HepG2 (cell line): ENCODE measurements around the gene PRKD2. TPM values are rescaled to one million over a fixed set of nuclear protein-coding genes. Genes with fewer than 3 reads are reported as not detected.

Source experiments
- ATAC-seq: fragments of 200-7000 bp; cut with Tn5 transposase; 3 replicates; pipeline ENCODE4 v1.9.1; 2020; ENCODE audit warnings: mild to moderate bottlenecking, moderate library complexity
- BruUV-seq: library from RNA; stranded (reverse); fragments of 400-500 nt; replicated peaks from 2 replicates; lab custom pipeline; 2021; lab: Mats Ljungman, UMichigan
- CTCF ChIA-PET: fragments of 300-600 bp; formaldehyde crosslinking; extraction: SDS; loops from one replicate; lab custom pipeline; 2021; ENCODE audit warnings: low total read pairs, inconsistent platforms, low intra/inter-chr PET ratio; lab: Yijun Ruan, JAX
- POLR2A ChIA-PET: fragments of 350-600 bp; sonication (Branson Sonifier 250); formaldehyde crosslinking; loops from one replicate; lab custom pipeline; 2020; ENCODE audit warnings: antibody characterized with exemption, inconsistent platforms; lab: Yijun Ruan, JAX
- DNase-seq: peaks from one replicate; pipeline ENCODE4 v3.0.0-alpha.2; 2015; ENCODE audit warnings: low spot score
- FAIRE-seq: peaks from 3 replicates; lab custom pipeline; 2011; peaks lifted over from hg19 to GRCh38; lab: Jason Lieb, UNC
- H2AFZ ChIP-seq: one replicate; pipeline ENCODE4 v1.6.1; 2011; ENCODE audit warnings: low read length, inconsistent platforms
- H3K27ac ChIP-seq: fragments of 300-600 bp; 3 replicates; pipeline ENCODE4 v1.8.0; 2011; ENCODE audit warnings: mixed run types, mild to moderate bottlenecking, mixed read lengths, low read length, inconsistent platforms; ENCODE audit not compliant: insufficient read depth; ENCODE audit errors: extremely low read length
- H3K27me3 ChIP-seq, 2 experiments: fragments of 200-600 bp in 1 of 2; 2 replicates in 1 of 2; 3 replicates in 1 of 2; pipeline versions ENCODE4 v1.6.0 to v1.8.0; 2011; ENCODE audit warnings: low read length in 2 of 2, mild to moderate bottlenecking in 2 of 2, moderate library complexity in 2 of 2, inconsistent platforms in 1 of 2; ENCODE audit not compliant: insufficient read depth in 2 of 2, control insufficient read depth in 1 of 2
- H3K36me3 ChIP-seq, 2 experiments: fragments of 200-600 bp in 1 of 2; replicated peaks in 1 of 2; 2 replicates in 1 of 2; 3 replicates in 1 of 2; pipeline versions ENCODE4 v1.5.1 to v1.8.0; 2011; ENCODE audit warnings: low read length in 2 of 2, inconsistent platforms in 1 of 2; ENCODE audit not compliant: insufficient read depth in 2 of 2, control insufficient read depth in 1 of 2
- H3K4me1 ChIP-seq: 2 replicates; pipeline ENCODE4 v1.5.1; 2012; ENCODE audit warnings: low read length, inconsistent platforms; ENCODE audit not compliant: insufficient read depth
- H3K4me2 ChIP-seq: 2 replicates; pipeline ENCODE4 v1.6.0; 2011; ENCODE audit warnings: low read depth, low read length, inconsistent platforms
- H3K4me3 ChIP-seq, 3 experiments: fragments of 200-600 bp in 1 of 3; sonication (generic), shearing (Covaris generic) in 1 of 3; replicated peaks in 1 of 3; 2 replicates each; pipeline ENCODE4 v1.5.1; 2011 to 2016; ENCODE audit warnings: low read length in 3 of 3, inconsistent platforms in 2 of 3, low read depth in 2 of 3, mild to moderate bottlenecking in 2 of 3, control low read depth in 1 of 3, mixed read lengths in 1 of 3; ENCODE audit not compliant: insufficient read depth in 1 of 3
- H3K79me2 ChIP-seq: one replicate; pipeline ENCODE4 v1.6.1; 2011; ENCODE audit warnings: low read length, inconsistent platforms; ENCODE audit not compliant: insufficient read depth
- H3K9ac ChIP-seq: 2 replicates; pipeline ENCODE4 v1.6.0; 2011; ENCODE audit warnings: mild to moderate bottlenecking, low read depth, low read length, inconsistent platforms; ENCODE audit not compliant: insufficient read depth
- H3K9me3 ChIP-seq: 2 replicates; pipeline ENCODE4 v1.5.1; 2012; ENCODE audit warnings: mild to moderate bottlenecking, low read length
- H4K20me1 ChIP-seq: 2 replicates; pipeline ENCODE4 v1.6.0; 2011; ENCODE audit warnings: inconsistent platforms, mild to moderate bottlenecking, low read length, moderate library complexity; ENCODE audit not compliant: insufficient read depth
- HOXA3 ChIP-seq: sonication (generic); formaldehyde crosslinking; IDR thresholded peaks from 2 replicates; pipeline ENCODE4 v1.5.0; 2020; ENCODE audit warnings: missing genetic modification reagents
- HOXA7 ChIP-seq: sonication (generic); formaldehyde crosslinking; IDR thresholded peaks from 2 replicates; pipeline ENCODE4 v1.8.1; 2022; ENCODE audit warnings: mild to moderate bottlenecking, missing genetic modification reagents, moderate library complexity
- KDM6A ChIP-seq: IDR thresholded peaks from 2 replicates; pipeline ENCODE4 v1.6.1; 2016; ENCODE audit warnings: low read depth
- MED8 ChIP-seq: sonication (generic); formaldehyde crosslinking; IDR thresholded peaks from 2 replicates; pipeline ENCODE4 v1.8.1; 2023; ENCODE audit warnings: mild to moderate bottlenecking, missing genetic modification reagents; ENCODE audit not compliant: insufficient replicate concordance
- PAX8 ChIP-seq: sonication (generic); formaldehyde crosslinking; IDR thresholded peaks from 2 replicates; pipeline ENCODE4 v1.8.0; 2022; ENCODE audit warnings: mild to moderate bottlenecking, missing genetic modification reagents, borderline replicate concordance
- RAD21 ChIP-seq: fragments of 450-650 bp; formaldehyde crosslinking; IDR thresholded peaks from 2 replicates; pipeline ENCODE4 v1.5.0; 2020; ENCODE audit warnings: mild to moderate bottlenecking
- RBFOX2 ChIP-seq: fragments of 200-400 bp; formaldehyde crosslinking; IDR thresholded peaks from 2 replicates; pipeline ENCODE4 v1.6.1; 2017; ENCODE audit warnings: low read depth, mild to moderate bottlenecking, low read length
- RFXAP ChIP-seq: sonication (generic); formaldehyde crosslinking; IDR thresholded peaks from 2 replicates; pipeline ENCODE4 v1.4.0; 2020; ENCODE audit warnings: missing genetic modification reagents, borderline replicate concordance
- SALL1 ChIP-seq: sonication (generic); formaldehyde crosslinking; IDR thresholded peaks from 2 replicates; pipeline ENCODE4 v1.8.0; 2022; ENCODE audit warnings: mild to moderate bottlenecking, missing genetic modification reagents
- TRAFD1 ChIP-seq: sonication (generic); formaldehyde crosslinking; IDR thresholded peaks from 2 replicates; pipeline ENCODE4 v1.5.1; 2020; ENCODE audit warnings: missing genetic modification reagents, mild to moderate bottlenecking, borderline replicate concordance
- ZBTB38 ChIP-seq: sonication (generic); formaldehyde crosslinking; IDR thresholded peaks from 2 replicates; pipeline ENCODE4 v1.5.1; 2020; ENCODE audit warnings: mild to moderate bottlenecking, missing genetic modification reagents
- ZFY ChIP-seq: sonication (generic); formaldehyde crosslinking; IDR thresholded peaks from 2 replicates; pipeline ENCODE4 v1.4.0; 2020; ENCODE audit warnings: missing genetic modification reagents
- ZNF207 ChIP-seq: fragments of 450-650 bp; IDR thresholded peaks from 2 replicates; pipeline ENCODE4 v1.6.1; 2016; ENCODE audit warnings: antibody characterized with exemption, borderline replicate concordance
- ZNF772 ChIP-seq: sonication (generic); formaldehyde crosslinking; IDR thresholded peaks from 2 replicates; pipeline ENCODE4 v1.5.0; 2020; ENCODE audit warnings: mild to moderate bottlenecking, missing genetic modification reagents
- ZNF781 ChIP-seq: sonication (generic); formaldehyde crosslinking; IDR thresholded peaks from 2 replicates; pipeline ENCODE4 v1.5.1; 2020; ENCODE audit warnings: borderline replicate concordance, mild to moderate bottlenecking, missing genetic modification reagents; ENCODE audit errors: not compliant biosample characterization
- ZNF850 ChIP-seq: sonication (generic); formaldehyde crosslinking; conservative IDR thresholded peaks from 2 replicates; pipeline ENCODE4 v1.9.0; 2021; ENCODE audit warnings: mild to moderate bottlenecking, missing genetic modification reagents
- ZSCAN21 ChIP-seq: sonication (generic); formaldehyde crosslinking; IDR thresholded peaks from 2 replicates; pipeline ENCODE4 v1.8.0; 2022; ENCODE audit warnings: mild to moderate bottlenecking, missing genetic modification reagents, moderate library complexity, borderline replicate concordance
- ZSCAN31 ChIP-seq: sonication (generic); formaldehyde crosslinking; IDR thresholded peaks from 2 replicates; pipeline ENCODE4 v1.5.0; 2020; ENCODE audit warnings: low read depth, mild to moderate bottlenecking, missing genetic modification reagents
- WGBS: methylation state at CpG from one replicate; pipeline ENCODE4 v1.1.6; 2017; ENCODE audit warnings: low lambda C conversion rate; 5-methylcytosine and 5-hydroxymethylcytosine counted together
- in situ Hi-C: cut with HindIII; loops from 2 replicates; pipeline ENCODE4 v1.10.0; 2017; ENCODE audit warnings: low pct_unique_long_range_greater_than_20kb; ENCODE audit not compliant: extremely low pct_ligation_motif_present
- intact Hi-C: fragments of 100-400 bp; cut with micrococcal nuclease; formaldehyde crosslinking; loops from one replicate; pipeline ENCODE4 v1.10.0; 2022; ENCODE audit not compliant: unreplicated experiment
- polyA plus RNA-seq, 8 experiments: library from polyadenylated mRNA; depleted of rRNA in 3 of 8; stranded (reverse) in 7 of 8; unstranded in 1 of 8; fragments of >200 nt; fragmentation: Illumina TruSeq in 4 of 8; extraction: Trizol in 4 of 8; gene quantifications; 2 replicates each; pipeline versions ENCODE4 v1.2.1 to v1.2.3, GENCODE V29; 2011 to 2016; ENCODE audit warnings: low read depth in 4 of 8, missing spikeins in 1 of 8, mixed read lengths in 1 of 8; ENCODE audit not compliant: insufficient read depth in 1 of 8
- total RNA-seq, 5 experiments: library from RNA; depleted of rRNA; stranded (reverse); fragments of >200 nt; fragmentation: Illumina TruSeq; extraction: Trizol; gene quantifications; 2 replicates each; pipeline ENCODE4 v1.2.3, GENCODE V29; 2016; ENCODE audit warnings: low read depth in 1 of 5

Gene PRKD2
- total and polyA plus RNA-seq, 2 of the 13 experiments (the other 11 are each of a cell fraction or from before 2014, with no cell fraction given), result 6.7 to 7.3 TPM

- FAIRE-seq (no peak), DNase-seq (peak; percentile 29), ATAC-seq (peak; percentile 89)
- intact Hi-C loops, result loop anchor here (1.0 kb wide), 1 partner anchor 24 kb away; no protein-coding TSS in a partner anchor
- H2AFZ ChIP-seq, result no peak overlapping the region
- in situ Hi-C loops, result no loop called here
- no peaks in the 10 kb centered on the region for H3K9me3 ChIP-seq
- 97% methylated on average over 5 of the region's 21 CpGs for WGBS
- H3K4me2 ChIP-seq, result no peak overlapping the region
- H3K36me3 ChIP-seq, result peaks cover 16 to 44% of the 10 kb centered on the region in 2 experiments
- ChIA-PET CTCF (interaction anchor here (1.0 to 1.4 kb wide), 3 partner anchors 17 to 44 kb away, joined by 3 to 22 read pairs (median 4); no protein-coding TSS in a partner anchor), POLR2A (interaction anchor here (1.7 kb wide), 1 partner anchor 10 kb away, joined by 4 read pairs; no protein-coding TSS in a partner anchor)
- no peak overlapping the region for H3K27ac ChIP-seq
- BruUV-seq, result no TSS peak
- H3K4me1 ChIP-seq, result no peaks in the 10 kb centered on the region
- H3K79me2 ChIP-seq, result no peaks in the 10 kb centered on the region
- no peak overlapping the region for H3K4me3 ChIP-seq
- H4K20me1 ChIP-seq, result no peaks in the 10 kb centered on the region; the same call in none of the 2 replicates
- no peaks in the 10 kb centered on the region for H3K27me3 ChIP-seq
- no peak overlapping the region for H3K9ac ChIP-seq
- TF ChIP-seq KDM6A (CRISPR knock-in tag) (no peak), RBFOX2 (0 out of 2 replicates have a peak, but pooled peaks have one; percentile 16), ZFY (CRISPR knock-in tag) (no peak), PAX8 (CRISPR knock-in tag) (no peak), HOXA7 (no peak), ZSCAN21 (CRISPR knock-in tag) (no peak), ZSCAN31 (CRISPR knock-in tag) (no peak), TRAFD1 (no peak), ZNF781 (CRISPR knock-in tag) (no peak), RFXAP (CRISPR knock-in tag) (no peak), ZNF850 (CRISPR knock-in tag) (no peak), RAD21 (CRISPR knock-in tag) (peak; percentile 58), ZBTB38 (no peak), HOXA3 (CRISPR knock-in tag) (0 out of 2 replicates have a peak, but pooled peaks have one; percentile 17), ZNF772 (CRISPR knock-in tag) (no peak), SALL1 (CRISPR knock-in tag) (0 out of 2 replicates have a peak, but pooled peaks have one; percentile 22), ZNF207 (no peak), MED8 (CRISPR knock-in tag) (no peak)
Observed at GRCh38 chr19:46704379-46705076, 12.4 kb downstream of the PRKD2 start.
